SK-N-SH treated with all-trans-retinoic acid at 6 μM for 48 hours (cell line): ENCODE data around the gene KRT36.

Source experiments
- BACH2 ChIP-seq: fragments of 250-450 bp; sonication (Bioruptor Pico); IDR thresholded peaks from 2 replicates; pipeline ENCODE4 v1.9.0; 2021; ENCODE audit warnings: mild to moderate bottlenecking, borderline replicate concordance
- CREB5 ChIP-seq: fragments of 250-450 bp; sonication (Bioruptor Pico); IDR thresholded peaks from 2 replicates; pipeline ENCODE4 v1.5.1; 2020; ENCODE audit warnings: low read depth, mild to moderate bottlenecking, moderate library complexity
- POU6F1 ChIP-seq: fragments of 250-450 bp; sonication (Bioruptor Pico); IDR thresholded peaks from 2 replicates; pipeline ENCODE4 v1.8.0; 2021; ENCODE audit warnings: low read depth, mild to moderate bottlenecking, moderate library complexity, borderline replicate concordance
- SNAI2 ChIP-seq: fragments of 250-450 bp; sonication (Bioruptor Pico); IDR thresholded peaks from 2 replicates; pipeline ENCODE4 v1.5.0; 2020; ENCODE audit warnings: mild to moderate bottlenecking, moderate library complexity
- TOX ChIP-seq: fragments of 250-450 bp; sonication (Bioruptor Pico); IDR thresholded peaks from 2 replicates; pipeline ENCODE4 v1.8.0; 2021; ENCODE audit warnings: mild to moderate bottlenecking, moderate library complexity, borderline replicate concordance
- ZC3H10 ChIP-seq: fragments of 250-450 bp; sonication (Bioruptor Pico); IDR thresholded peaks from 2 replicates; pipeline ENCODE4 v1.5.1; 2021; ENCODE audit warnings: mild to moderate bottlenecking, moderate library complexity
- ZFP3 ChIP-seq: fragments of 250-450 bp; sonication (Bioruptor Pico); IDR thresholded peaks from 2 replicates; pipeline ENCODE4 v1.5.0; 2020; ENCODE audit warnings: mild to moderate bottlenecking, moderate library complexity
- ZFP30 ChIP-seq: fragments of 450-650 bp; formaldehyde crosslinking; IDR thresholded peaks from 2 replicates; pipeline ENCODE4 v1.5.0; 2022; ENCODE audit warnings: mild to moderate bottlenecking, moderate library complexity
- ZNF565 ChIP-seq: fragments of 450-650 bp; formaldehyde crosslinking; conservative IDR thresholded peaks from 2 replicates; pipeline ENCODE4 v1.5.0; 2020; ENCODE audit warnings: low read depth, mild to moderate bottlenecking, moderate library complexity
- ZNF70 ChIP-seq: fragments of 450-650 bp; formaldehyde crosslinking; IDR thresholded peaks from 2 replicates; pipeline ENCODE4 v1.5.0; 2020; ENCODE audit warnings: mild to moderate bottlenecking, moderate library complexity
- ZNF8 ChIP-seq: fragments of 450-650 bp; formaldehyde crosslinking; IDR thresholded peaks from 2 replicates; pipeline ENCODE4 v1.5.0; 2020; ENCODE audit warnings: mild to moderate bottlenecking, moderate library complexity
- TF ChIP-seq, protein P1 (sequence below): fragments of 250-450 bp; sonication (Bioruptor Pico); IDR thresholded peaks from 2 replicates; pipeline ENCODE4 v1.8.0; 2020; ENCODE audit warnings: mild to moderate bottlenecking, moderate library complexity, borderline replicate concordance
- TF ChIP-seq, protein P2 (sequence below): fragments of 250-450 bp; sonication (Bioruptor Pico); IDR thresholded peaks from 2 replicates; pipeline ENCODE4 v1.5.0; 2020; ENCODE audit warnings: mild to moderate bottlenecking, moderate library complexity

DNA sequence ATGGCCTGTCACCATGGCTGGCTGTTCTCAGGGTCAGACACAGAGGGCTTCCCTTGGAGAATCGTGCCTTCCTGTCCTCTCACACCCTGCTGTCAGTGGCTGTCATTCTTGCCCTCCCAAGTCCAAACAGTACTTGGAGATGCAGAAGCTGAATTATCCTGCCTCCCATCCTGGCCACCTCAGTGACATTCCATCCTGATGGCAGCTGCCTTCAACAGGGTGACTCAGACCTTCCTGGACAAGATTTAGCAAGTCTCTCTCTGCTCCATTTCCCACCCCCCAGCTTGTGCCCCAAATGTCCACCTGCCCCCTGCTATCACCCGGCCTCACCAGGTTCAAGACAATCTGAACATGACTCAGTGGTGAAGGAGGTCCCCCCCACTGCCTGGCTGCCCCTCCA, 4.8 kb upstream of the KRT36 start:
- TF ChIP-seq, protein P1, sequence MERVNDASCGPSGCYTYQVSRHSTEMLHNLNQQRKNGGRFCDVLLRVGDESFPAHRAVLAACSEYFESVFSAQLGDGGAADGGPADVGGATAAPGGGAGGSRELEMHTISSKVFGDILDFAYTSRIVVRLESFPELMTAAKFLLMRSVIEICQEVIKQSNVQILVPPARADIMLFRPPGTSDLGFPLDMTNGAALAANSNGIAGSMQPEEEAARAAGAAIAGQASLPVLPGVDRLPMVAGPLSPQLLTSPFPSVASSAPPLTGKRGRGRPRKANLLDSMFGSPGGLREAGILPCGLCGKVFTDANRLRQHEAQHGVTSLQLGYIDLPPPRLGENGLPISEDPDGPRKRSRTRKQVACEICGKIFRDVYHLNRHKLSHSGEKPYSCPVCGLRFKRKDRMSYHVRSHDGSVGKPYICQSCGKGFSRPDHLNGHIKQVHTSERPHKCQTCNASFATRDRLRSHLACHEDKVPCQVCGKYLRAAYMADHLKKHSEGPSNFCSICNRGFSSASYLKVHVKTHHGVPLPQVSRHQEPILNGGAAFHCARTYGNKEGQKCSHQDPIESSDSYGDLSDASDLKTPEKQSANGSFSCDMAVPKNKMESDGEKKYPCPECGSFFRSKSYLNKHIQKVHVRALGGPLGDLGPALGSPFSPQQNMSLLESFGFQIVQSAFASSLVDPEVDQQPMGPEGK: no peak
- TF ChIP-seq ZFP3 (no peak), TOX (CRISPR knock-in tag) (no peak), POU6F1 (CRISPR knock-in tag) (no peak), SNAI2 (no peak), ZNF565 (CRISPR knock-in tag) (no peak), ZC3H10 (no peak), CREB5 (CRISPR knock-in tag) (no peak), ZNF70 (CRISPR knock-in tag) (no peak), BACH2 (no peak), ZFP30 (CRISPR knock-in tag) (no peak), ZNF8 (CRISPR knock-in tag) (no peak)
- TF ChIP-seq, protein P2, sequence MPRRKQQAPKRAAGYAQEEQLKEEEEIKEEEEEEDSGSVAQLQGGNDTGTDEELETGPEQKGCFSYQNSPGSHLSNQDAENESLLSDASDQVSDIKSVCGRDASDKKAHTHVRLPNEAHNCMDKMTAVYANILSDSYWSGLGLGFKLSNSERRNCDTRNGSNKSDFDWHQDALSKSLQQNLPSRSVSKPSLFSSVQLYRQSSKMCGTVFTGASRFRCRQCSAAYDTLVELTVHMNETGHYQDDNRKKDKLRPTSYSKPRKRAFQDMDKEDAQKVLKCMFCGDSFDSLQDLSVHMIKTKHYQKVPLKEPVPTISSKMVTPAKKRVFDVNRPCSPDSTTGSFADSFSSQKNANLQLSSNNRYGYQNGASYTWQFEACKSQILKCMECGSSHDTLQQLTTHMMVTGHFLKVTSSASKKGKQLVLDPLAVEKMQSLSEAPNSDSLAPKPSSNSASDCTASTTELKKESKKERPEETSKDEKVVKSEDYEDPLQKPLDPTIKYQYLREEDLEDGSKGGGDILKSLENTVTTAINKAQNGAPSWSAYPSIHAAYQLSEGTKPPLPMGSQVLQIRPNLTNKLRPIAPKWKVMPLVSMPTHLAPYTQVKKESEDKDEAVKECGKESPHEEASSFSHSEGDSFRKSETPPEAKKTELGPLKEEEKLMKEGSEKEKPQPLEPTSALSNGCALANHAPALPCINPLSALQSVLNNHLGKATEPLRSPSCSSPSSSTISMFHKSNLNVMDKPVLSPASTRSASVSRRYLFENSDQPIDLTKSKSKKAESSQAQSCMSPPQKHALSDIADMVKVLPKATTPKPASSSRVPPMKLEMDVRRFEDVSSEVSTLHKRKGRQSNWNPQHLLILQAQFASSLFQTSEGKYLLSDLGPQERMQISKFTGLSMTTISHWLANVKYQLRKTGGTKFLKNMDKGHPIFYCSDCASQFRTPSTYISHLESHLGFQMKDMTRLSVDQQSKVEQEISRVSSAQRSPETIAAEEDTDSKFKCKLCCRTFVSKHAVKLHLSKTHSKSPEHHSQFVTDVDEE (CRISPR knock-in tag): no peak
